ENCODE measurements around the gene SH2D5. TPM values are rescaled to one million over a fixed set of nuclear protein-coding genes. Genes with fewer than 3 reads are reported as not detected.

Gene SH2D5
- polyA plus RNA-seq, 1 donor, result 0.15 TPM

DNA sequence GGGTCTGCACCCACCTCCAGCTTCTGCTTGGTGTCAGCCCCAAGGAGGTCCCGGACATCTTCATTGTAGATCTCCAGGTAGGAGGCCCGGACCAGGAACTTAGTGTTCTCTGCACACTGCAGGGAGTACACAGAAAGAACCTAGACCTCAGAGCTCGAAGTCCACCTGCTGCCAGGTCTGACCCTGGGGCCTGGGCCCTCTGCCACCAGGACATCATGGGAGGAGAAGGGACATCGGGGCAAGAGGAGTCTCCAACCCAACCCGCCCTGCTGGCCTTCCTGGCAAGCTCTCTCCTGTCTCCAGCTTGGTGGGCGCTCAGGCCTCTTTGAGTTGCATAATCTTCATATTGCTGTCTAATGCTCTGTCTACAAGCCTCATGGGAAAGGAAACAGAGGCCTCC, 19.1 kb downstream of the SH2D5 start:
- no peak for DNase-seq (ENCODE audit: low read depth)

DNA sequence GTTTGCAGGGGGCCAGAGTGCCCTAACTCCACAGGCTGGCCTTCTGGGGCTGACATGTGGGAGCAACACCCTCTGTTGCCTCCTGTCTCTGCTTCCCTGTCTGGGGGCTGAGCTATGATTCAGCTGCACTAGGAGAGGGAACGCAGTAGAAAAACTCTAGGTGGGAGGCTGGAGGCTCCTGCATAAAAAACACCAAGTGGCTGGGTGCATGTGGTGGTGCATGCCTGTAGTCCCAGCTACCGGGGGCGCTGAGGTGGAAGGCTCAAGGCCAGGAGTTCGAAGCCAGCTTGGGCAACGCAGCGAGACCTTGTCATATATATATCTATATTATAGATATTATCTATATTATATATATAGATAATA, 20.3 kb downstream of the SH2D5 start:
- DNase-seq (ENCODE audit: low read depth), result no peak

DNA sequence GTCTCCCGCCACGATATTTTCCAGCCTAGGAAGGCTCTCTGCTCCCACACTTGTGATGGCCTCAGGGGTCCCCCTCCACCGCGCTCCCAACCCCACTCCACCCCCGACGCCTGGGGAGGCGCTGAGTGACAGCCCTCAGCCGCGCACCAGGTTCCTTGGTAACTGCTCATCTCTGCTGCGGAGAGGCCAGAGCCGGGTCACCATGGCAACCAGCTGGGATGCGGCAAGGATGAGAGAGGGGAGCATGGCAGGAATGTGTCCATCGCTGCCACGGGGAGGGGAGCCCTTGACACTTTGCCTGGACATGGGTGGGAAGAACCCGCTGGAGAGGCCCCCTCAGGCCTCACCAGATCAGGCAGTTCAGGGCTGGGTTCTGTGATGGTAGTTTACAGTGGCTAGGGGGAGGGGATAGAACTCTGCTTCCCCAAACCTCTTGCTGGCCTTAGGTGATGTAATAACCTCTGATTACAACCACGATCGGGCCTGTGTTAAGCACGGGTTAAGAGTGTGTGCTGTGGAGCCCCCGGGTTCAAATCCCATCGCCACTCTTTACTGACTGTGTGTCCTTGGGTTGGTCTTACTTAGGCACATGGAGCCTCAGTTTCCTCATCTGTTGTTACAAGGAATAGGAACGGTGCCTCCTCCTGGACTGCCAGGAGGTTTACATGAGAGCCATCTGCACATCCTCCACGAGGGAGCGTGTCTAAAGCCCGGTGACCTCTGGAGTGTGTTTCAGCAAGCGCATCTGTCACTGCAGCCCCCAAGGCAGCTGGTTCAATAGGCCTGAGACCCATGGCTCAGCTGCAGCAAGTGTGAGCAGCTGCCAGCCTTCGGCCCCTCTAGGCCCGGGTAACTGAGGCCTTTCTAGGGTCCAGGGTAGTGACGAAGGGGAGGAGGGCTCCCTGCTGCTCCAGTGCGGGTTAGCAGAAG, 21.0 kb downstream of the SH2D5 start:
- no peak for DNase-seq (ENCODE audit: low read depth)

DNA sequence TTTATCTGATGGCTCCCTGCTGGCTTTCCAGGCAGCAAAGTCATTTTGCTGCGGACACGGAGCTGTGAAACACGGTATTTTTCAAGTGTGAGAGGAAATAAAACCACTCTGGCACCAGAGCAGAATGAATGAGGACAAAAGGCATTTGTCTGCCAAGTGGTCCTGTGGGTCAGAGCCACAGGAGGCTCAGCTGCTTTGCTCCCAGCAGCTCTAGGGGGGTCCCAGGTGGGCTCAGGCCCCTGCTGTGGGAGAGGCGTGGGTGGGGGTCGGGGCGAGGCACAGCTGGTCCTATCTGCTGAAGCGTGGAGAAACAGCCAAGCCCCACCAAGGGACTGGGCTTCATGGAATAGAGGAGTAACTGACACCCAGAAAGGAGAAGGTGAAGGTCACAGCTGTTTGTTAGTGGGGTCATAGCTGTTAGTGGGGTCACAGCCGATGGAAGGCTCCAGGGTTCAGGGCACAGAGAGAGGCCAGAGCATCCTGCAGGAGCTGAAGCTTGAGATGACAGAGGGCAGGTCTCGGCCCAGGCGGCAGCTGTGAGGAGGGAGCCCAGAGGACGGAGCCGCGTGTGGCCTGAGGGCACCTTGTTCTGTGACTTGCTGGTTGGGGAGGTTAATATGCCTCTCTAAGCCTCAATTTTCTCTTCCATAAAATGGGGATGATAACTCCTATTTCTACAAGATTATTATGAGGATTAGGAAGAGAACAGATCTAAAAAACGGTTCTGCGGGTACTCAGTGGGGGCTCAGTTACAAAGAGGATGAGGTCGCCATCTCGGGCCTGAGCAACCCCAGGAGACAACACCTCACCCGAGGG, 21.8 kb downstream of the SH2D5 start:
- no peak for DNase-seq (ENCODE audit: low read depth)

DNA sequence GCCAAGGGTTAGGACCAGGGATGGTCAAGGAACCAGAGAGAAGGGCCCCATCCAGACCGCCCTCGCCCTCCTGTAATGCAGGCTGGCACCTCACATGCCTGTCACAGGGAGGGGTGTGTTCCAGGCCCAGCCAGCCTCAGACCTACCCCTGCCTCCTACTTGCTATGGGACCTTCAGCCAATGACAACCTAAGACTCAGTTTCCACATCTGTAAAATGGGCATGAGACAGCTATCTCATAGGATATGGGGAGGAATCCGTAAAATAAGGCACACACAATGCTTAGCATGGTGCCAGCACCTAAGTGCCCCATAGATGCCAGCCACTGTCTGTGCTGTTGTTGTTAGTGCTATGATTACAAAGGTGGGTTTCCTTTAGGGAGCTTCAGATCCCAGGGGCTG, 22.6 kb downstream of the SH2D5 start:
- DNase-seq (ENCODE audit: low read depth), result no peak

DNA sequence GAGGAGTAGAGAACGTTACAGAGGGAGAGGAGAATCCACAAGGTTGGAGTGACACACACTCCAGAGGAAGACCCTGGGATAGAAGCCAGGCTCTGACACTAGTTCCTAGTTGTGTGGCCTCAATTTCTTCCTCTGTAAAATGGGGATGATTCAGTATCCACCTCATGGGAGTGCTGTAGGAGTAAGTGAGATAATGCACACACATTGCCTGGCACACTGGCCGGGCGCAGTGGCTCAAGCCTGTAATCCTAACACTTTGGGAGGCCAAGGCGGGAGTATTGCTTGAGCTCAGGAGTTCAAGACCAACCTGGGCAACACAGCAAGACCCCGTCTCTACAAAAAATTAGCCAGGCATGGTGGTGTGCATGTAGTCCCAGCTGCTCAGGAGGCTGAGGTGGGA, 23.6 kb downstream of the SH2D5 start:
- no peak for DNase-seq (ENCODE audit: low read depth)

DNA sequence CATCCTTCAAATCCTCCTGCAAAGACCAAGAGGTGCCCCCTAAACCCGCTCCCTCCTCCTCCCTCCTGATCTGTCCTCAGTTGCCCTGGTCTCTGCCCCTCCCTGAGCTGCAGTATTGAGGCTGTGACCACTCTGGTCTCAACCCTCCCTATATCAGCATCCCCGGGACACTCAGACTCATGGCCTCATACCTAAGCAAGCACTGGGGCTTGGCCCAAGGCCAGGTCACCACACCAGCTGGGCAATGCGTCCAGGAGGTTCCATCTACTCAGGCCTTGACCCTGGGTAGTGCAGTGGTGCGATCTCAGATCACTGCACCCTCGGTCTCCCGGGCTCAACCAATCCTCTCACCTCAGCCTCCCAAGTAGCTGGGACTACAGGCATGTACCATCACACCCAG, 24.4 kb downstream of the SH2D5 start:
- DNase-seq (ENCODE audit: low read depth), result no peak

DNA sequence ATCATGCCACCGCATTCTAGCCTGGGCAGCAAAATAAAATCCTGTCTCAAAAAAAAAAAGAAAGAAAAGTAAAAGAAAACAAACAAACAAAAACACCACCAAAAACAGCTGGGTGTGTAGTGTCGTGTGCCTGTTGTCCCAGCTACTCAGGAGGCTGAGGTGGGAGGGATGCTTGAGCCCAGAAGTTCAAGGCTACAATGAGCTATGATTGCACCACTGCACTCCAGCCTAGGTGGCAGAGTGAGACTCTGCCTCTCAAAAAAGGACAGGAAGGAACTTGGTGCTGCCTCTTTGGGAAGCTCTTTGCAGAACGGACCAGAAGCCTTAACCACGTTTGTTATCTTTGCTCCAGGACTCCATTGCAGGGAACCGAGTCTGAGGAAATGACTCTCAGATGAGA, 25.7 kb downstream of the SH2D5 start:
- DNase-seq (ENCODE audit: low read depth), result no peak

DNA sequence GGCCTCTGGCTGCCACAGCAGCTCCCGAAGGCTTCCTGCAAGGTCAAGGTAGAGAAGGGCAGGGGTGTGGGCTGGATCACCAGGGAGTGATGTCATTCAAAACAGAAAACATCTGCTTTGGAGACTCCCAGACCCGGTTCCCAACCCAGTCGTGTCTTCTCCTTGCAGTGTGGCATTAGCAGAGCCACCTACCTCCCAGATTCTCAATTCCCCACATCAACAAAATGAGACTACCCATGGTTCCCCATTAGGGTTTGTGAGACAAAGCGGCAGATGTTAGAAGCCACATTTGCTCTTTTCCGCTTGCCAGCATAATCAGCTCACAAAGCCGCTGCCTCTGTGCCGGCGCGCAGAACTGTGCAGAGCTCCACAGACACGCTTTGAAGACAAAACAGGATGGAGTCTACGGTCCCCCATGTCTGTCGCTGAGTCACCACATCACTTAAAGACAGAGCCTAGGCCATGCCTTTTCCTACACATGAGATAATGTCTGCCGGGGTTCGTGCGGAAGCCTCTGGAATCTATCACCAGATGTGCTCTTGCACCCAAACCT, 27.2 kb downstream of the SH2D5 start:
- no peak for DNase-seq (ENCODE audit: low read depth)

DNA sequence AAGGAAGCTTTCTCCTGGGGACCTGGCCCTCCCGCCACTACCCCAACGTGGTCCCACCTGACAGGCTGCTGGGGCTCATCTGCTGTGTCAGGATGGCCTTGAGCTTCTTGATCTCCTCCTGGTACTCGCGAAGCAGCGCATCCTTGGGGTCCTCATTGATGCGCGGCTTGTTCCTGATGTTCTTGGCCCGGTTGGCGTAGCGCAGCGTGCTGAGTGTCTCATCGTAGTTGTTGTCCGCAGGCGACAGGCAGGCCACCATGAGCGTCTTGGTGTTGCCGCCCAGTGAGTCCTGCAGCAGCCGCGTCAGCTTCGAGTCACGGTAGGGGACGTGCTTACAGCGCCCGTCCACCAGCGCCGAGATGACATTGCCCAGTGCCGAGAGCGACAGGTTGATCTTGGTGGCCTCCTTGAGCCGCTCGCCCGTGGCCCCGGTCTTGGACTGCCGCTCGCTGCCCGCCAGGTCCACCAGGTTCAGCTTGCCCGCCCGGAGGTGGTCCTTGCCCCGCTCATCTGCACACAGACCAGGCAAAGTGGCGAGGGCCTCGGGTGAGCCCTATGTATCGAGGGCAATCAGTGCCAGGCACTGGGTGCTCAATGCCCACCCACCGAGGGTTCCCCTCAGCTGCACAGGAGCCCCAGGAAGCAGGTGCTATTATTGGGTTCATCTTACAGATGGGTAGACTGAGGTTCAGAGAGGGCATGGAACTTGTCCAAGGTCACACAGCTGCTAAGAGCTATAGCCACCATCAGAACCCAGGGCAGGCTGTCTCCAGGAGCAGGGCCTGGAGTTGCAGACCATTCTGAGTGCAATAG, 27.9 kb downstream of the SH2D5 start:
- DNase-seq (ENCODE audit: low read depth), result no peak

DNA sequence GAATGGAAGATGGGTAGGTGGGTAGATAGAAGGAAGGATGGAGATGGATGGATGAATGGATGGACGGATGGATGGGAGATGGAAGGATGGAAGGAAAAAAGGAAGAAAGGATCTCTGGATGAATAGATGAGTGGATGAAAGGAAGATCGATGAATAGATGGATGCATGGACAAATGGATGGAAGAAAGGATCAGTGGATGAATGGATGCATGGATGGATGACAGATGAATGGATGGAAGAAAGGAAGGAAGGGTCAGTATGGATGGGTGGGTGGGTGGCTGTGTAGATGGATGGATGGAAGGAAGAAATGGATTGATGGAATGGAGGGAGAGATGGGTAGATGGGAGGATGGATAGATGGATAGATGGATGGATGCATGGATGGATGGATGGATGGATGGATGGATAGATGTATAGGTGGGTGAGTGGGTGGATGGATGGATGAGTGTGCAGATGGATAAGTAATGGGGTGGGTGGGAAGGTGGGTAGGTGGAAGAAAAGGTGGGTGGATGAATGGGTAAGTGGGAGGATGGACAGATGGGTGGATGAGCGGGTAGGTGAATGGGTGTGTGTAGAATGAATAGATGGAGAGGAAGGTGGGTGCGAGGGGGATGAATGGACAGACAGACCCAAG, 29.3 kb downstream of the SH2D5 start:
- no peak for DNase-seq (ENCODE audit: low read depth)

DNA sequence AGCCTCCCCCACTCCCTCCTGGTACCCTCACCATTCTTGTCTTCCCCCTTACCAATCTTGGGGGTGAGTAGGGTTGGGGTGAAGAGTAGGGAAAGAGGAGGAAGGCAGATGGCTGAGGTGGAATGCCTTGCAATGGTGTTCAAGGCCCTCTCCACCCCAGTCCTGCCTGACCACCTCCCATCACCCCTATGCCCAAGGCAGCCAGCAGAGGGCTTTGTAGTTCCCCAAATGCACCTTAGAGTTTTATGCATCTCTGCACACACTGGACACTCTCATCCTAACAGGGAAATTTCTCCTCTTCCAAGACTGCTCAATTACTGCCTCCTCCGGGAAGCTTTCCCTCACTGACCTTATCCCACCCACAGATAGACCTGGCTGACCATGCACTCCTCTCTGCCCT, 30.1 kb downstream of the SH2D5 start:
- no peak for DNase-seq (ENCODE audit: low read depth)

DNA sequence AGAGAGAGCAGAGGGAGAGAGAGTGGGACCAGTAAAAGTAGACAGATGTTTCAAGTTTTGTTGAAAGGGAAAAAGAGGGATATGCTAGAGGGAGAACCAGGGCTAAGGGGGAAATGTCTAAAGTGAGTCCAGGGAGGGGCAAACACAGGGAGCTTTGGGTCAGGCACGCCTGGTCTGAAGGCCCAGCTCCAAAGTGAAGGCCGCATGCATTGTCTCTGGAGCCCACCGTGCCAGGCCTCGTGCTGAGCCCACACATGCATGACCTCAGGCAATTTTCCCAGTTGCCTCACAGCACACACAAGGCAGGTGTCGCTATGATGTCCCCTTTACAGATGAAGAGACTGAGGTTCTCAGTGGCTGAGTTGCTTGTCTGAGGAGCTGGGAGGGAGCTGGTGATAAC, 30.7 kb downstream of the SH2D5 start:
- no peak for DNase-seq (ENCODE audit: low read depth)

DNA sequence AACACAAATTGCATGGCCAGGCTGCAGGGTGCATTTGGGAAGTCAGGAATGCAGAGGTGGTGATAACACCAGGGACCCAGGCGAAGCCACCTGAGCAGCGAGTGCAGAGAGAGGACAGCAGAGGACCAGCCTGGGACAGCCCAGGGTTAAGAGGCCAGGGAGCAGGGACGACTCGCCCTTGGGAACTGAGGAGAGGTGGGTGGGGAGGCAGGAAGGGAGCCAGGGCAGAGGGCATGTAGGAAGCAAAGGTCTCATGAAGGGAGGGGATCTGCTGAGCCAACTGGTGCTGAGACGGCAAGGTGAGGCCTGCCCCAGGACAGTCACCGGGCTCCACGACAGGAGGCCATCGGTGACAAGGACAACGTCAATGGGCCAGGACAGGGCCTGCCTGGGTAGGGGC, 31.1 kb downstream of the SH2D5 start:
- DNase-seq (ENCODE audit: low read depth), result no peak

DNA sequence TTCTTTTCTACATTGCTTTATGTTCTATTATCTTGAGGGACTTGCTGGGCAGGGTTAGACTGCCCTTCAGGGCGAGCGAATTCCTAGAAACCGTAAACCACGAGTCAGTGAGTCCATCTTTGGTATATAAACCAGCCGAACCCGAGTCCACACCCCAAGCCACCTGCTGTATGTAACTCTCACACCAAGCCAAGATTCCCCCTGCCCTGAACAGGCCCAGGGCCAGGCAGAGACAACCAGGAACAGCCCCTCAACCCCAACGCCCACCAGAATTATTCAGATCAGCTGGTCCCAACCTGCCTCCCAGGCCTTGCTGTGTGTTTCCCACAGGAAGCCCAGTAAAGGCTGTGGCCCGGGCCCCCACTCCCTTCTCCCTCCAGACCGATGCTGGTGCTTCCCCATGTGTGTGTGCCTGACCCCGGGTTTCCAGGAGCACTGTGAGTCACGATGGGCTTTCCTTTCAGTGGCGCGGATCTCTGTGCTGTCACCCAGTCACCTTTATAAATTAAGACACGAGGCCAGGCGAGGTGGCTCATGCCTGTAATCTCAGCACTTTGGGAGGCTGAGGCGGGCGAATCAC, 31.8 kb downstream of the SH2D5 start:
- DNase-seq (ENCODE audit: low read depth), result no peak

DNA sequence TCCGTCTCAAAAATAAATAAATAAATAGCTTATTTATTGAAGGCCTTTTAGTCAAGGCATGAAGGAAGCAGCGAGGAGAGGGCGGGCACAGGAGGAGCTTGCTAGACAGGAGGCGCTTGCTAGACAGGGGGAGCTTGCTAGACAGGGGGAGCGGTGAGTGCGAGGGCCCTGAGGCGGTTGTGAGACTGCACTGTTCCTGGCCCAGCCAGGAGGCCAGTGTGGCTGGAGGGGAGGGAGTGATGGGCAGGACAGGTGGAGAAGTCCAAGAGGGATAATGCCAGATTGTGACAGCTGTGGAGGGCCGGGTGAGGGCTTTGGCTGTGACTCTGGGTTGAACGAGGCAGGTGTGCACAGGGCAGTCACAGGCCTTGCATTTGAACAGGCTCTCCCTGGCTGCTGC, 32.9 kb downstream of the SH2D5 start:
- DNase-seq (ENCODE audit: low read depth), result no peak

DNA sequence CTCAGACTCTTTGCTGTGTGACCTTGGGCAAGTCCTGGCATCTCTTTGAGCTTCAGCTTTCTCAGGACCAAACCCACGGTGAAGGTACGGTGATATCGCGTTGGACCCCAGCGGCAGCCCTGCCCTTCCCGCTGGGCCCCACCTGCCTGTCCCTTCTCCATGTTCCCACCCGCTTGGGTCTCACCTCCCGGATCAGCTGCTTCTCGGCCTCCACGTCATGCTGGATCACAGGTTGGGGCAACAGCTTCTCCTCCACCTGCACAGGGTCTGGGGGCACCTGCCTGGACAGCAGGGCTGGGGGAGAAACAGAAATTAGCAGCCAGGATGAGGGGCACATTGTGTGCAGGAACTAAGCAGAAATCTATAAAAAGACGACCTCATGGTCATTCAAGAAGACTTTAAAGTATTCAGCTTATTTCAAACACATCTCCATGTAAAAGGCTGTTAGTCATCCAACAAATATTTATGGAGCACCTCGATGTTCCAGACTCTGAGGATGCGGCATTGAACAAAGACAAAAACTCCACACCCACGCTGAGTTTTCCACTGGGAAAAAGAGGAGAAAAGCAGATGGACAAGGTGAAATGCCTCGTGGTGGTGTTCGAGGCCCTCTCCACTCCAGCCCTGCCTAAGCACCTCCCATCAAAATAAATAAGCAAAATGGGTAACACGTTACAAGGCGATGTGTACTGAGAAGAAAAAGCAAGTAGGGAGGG, 34.1 kb downstream of the SH2D5 start:
- DNase-seq (ENCODE audit: low read depth), result no peak

DNA sequence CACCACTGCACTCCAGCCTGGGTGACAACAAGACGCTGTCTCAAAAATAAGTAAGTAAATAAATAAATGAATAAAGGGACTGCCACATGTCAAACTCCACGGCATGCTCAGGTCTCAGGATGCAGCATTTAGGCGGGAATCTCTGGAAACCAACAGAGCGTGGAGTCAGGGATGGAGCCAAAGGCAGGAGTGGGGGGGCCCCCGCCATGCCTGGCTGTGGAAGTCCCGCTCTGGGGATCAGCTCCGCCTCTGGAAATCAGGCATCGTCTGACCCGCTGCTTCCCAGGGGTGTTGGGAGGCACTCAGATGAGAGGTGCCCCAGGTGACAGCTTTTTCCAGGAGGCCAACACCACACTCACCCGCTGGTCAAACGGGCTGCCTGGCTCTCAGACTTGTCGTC, 34.9 kb downstream of the SH2D5 start:
- no peak for DNase-seq (ENCODE audit: low read depth)

DNA sequence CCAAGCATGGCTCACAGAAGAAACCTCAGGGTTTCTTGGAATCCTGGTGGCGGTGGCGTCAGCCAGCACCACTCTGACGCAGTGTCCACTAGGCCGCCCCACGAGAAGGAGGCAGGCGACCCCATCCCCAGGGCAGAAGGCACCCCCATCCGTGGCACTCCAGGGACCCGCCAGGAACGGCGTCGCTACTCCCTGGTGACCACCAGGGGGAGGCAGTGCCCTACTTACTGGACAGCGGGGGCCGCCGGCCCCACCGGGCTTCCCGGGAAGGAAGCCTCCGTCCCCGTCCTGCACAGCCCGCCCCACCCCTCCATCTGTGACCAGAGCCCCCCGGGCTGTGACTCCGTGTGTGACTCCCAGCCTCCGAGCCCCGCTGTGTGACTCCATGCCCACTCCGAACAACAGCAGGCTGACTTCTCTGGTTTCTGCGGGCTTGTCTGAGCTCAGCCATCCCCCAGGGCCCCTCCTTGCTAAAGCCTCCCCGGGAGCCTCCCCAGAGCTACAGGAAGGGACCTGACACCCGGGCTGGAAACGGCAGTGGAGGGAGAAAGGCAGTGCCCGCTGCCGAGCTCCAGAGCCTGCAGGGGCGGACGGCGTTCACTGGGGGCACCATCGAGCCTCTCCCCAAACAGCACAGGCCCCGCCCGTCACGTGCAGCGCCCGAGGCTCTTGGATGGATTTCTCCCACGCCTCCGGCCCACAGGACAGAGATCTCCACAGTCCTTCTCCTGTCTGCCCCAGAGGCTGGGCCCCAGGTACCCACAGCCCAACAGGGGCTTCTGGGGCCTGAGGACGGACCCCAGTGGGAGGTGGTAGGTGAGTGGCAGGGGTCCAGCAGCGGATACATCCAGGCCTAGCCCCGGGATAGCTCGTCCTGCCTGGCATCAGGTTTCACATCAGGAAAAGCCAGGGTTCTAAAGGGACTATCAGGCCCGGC, 35.8 kb downstream of the SH2D5 start:
- DNase-seq (ENCODE audit: low read depth), result peak; percentile 43
